MCF 10A (cell line): ENCODE measurements around the gene NDUFC2. TPM values are rescaled to one million over a fixed set of nuclear protein-coding genes. Genes with fewer than 3 reads are reported as not detected.

ENCODE experiments used
- BruUV-seq: library from RNA; stranded (reverse); fragments of 400-500 nt; replicated peaks from 2 replicates; lab custom pipeline; 2021; lab: Mats Ljungman, UMichigan
- CTCF ChIA-PET: fragments of 300-600 bp; sonication (Branson Sonifier 250); formaldehyde crosslinking; extraction: SDS; loops from one replicate; lab custom pipeline; 2021; ENCODE audit warnings: antibody characterized with exemption, inconsistent platforms; lab: Yijun Ruan, JAX
- POLR2A ChIA-PET: fragments of 300-600, 350-650 bp; sonication (Branson Sonifier 250); formaldehyde crosslinking; extraction: SDS; loops from one replicate; lab custom pipeline; 2020; ENCODE audit warnings: antibody characterized with exemption, inconsistent platforms; lab: Yijun Ruan, JAX
- DNase-seq: peaks from one replicate; pipeline ENCODE4 v3.0.0-alpha.2; 2018; ENCODE audit not compliant: unreplicated experiment
- H3K27ac Mint-ChIP-seq: one replicate; pipeline ENCODE4 v1.8.0; 2022; ENCODE audit warnings: mild to moderate bottlenecking, low read depth, mixed read lengths; ENCODE audit not compliant: unreplicated experiment
- H3K27me3 Mint-ChIP-seq: one replicate; pipeline ENCODE4 v1.8.0; 2022; ENCODE audit warnings: mixed read lengths; ENCODE audit not compliant: insufficient read depth, unreplicated experiment
- H3K36me3 Mint-ChIP-seq: one replicate; pipeline ENCODE4 v1.8.0; 2022; ENCODE audit warnings: mild to moderate bottlenecking, moderate library complexity, mixed read lengths; ENCODE audit not compliant: insufficient read depth, unreplicated experiment
- H3K4me1 Mint-ChIP-seq: one replicate; pipeline ENCODE4 v1.8.0; 2022; ENCODE audit warnings: mixed read lengths; ENCODE audit not compliant: insufficient read depth, unreplicated experiment
- H3K4me3 Mint-ChIP-seq: one replicate; pipeline ENCODE4 v1.8.0; 2022; ENCODE audit warnings: mild to moderate bottlenecking, moderate library complexity, mixed read lengths; ENCODE audit not compliant: unreplicated experiment
- H3K9me3 Mint-ChIP-seq: one replicate; pipeline ENCODE4 v1.8.0; 2022; ENCODE audit warnings: mixed read lengths; ENCODE audit not compliant: unreplicated experiment
- CTCF ChIP-seq: fragments of 200-600 bp; IDR thresholded peaks from one replicate; pipeline ENCODE4 v1.8.0; 2022; ENCODE audit warnings: antibody characterized with exemption, mild to moderate bottlenecking; ENCODE audit not compliant: unreplicated experiment
- intact Hi-C: fragments of 100-400 bp; cut with micrococcal nuclease; formaldehyde crosslinking; loops from 2 replicates; pipeline ENCODE4 v1.14.1; 2022
- total RNA-seq: library from RNA; stranded (reverse); gene quantifications from 2 replicates; pipeline ENCODE4 v1.2.3, GENCODE V29; 2022

NDUFC2 gene
- total RNA-seq, 1 experiment from 2014 or later = 186 TPM

- no peak for TF ChIP-seq CTCF
- DNase-seq = no peak
- Mint-ChIP-seq H3K27ac (no peak overlapping the region), H3K4me3 (no peak overlapping the region), H3K4me1 (peaks cover 5% of the 10 kb centered on the region), H3K9me3 (no peaks in the 10 kb centered on the region), H3K36me3 (peaks cover 30% of the 10 kb centered on the region), H3K27me3 (no peaks in the 10 kb centered on the region)
- ChIA-PET POLR2A (interaction anchor here (0.6 to 1.1 kb wide), 2 partner anchors 15 to 24 kb away, joined by 3 read pairs; partner anchors contain the start of gene NDUFC2), CTCF (interaction anchor here (0.6 to 1.2 kb wide), 3 partner anchors 11 to 352 kb away, joined by 5 read pairs; no protein-coding TSS in a partner anchor)
- intact Hi-C loops = no loop called here
- BruUV-seq = no TSS peak
These were observed 14.5 kb downstream of the NDUFC2 start for GRCh38 chr11:78065203-78065602.

GRCh38 chr11:78063440-78064181 is 16.1 kb downstream of the NDUFC2 start, which contains the start of gene THRSP:
Gene THRSP, plus strand, starts transcription at chr11:78063861. Its CDS starts 21 bp downstream, at chr11:78063882.
- H3K4me1 Mint-ChIP-seq = peaks cover 5% of the 10 kb centered on the region
- TF ChIP-seq CTCF = no peak
- no peaks in the 10 kb centered on the region for H3K9me3 Mint-ChIP-seq
- peaks cover 22% of the 10 kb centered on the region for H3K36me3 Mint-ChIP-seq
- no peak within 1 kb of the TSS for H3K4me3 Mint-ChIP-seq
- POLR2A ChIA-PET = interaction anchor here (0.6 to 1.0 kb wide), 2 partner anchors 16 to 32 kb away, joined by 3 read pairs; no protein-coding TSS in a partner anchor
- H3K27me3 Mint-ChIP-seq = no peaks in the 10 kb centered on the region
- no peak for DNase-seq
- BruUV-seq = no TSS peak
- intact Hi-C loops = no loop called here
- CTCF ChIA-PET = interaction anchor here (0.6 to 1.3 kb wide), 2 partner anchors 18 to 19 kb away, joined by 3 read pairs; no protein-coding TSS in a partner anchor
- no peak within 1 kb of the TSS for H3K27ac Mint-ChIP-seq

- Mint-ChIP-seq H3K9me3 (no peaks in the 10 kb centered on the region), H3K4me3 (no peak overlapping the region), H3K27me3 (no peaks in the 10 kb centered on the region), H3K27ac (no peak overlapping the region), H3K4me1 (peaks cover 5% of the 10 kb centered on the region), H3K36me3 (peaks cover 13% of the 10 kb centered on the region)
- no peak for TF ChIP-seq CTCF
- ChIA-PET CTCF (interaction anchor here (1.3 kb wide), 1 partner anchor 17 kb away, joined by 3 read pairs; no protein-coding TSS in a partner anchor), POLR2A (interaction anchor here (0.6 to 1.3 kb wide), 3 partner anchors 11 to 33 kb away, joined by 3 to 4 read pairs (median 3); no protein-coding TSS in a partner anchor)
- DNase-seq = no peak
- intact Hi-C loops = no loop called here
- BruUV-seq = no TSS peak
These were observed 17.0 kb downstream of the NDUFC2 start for GRCh38 chr11:78062671-78063070.

GRCh38 chr11:78061921-78062311 is 17.7 kb downstream of the NDUFC2 start:
- H3K4me1 Mint-ChIP-seq = peaks cover 5% of the 10 kb centered on the region
- DNase-seq = peak; percentile 30
- ChIA-PET POLR2A (interaction anchor here (0.6 to 1.3 kb wide), 2 partner anchors 10 to 15 kb away, joined by 4 read pairs; no protein-coding TSS in a partner anchor), CTCF (interaction anchor here (0.7 to 1.3 kb wide), 3 partner anchors 9 to 83 kb away, joined by 3 to 6 read pairs (median 3); no protein-coding TSS in a partner anchor)
- BruUV-seq = no TSS peak
- intact Hi-C loops = no loop called here
- H3K27me3 Mint-ChIP-seq = no peaks in the 10 kb centered on the region
- TF ChIP-seq CTCF = no peak
- H3K9me3 Mint-ChIP-seq = no peaks in the 10 kb centered on the region
- no peak overlapping the region for H3K27ac Mint-ChIP-seq
- no peak overlapping the region for H3K4me3 Mint-ChIP-seq
- peaks cover 6% of the 10 kb centered on the region for H3K36me3 Mint-ChIP-seq
